Thymus (tissue), 11 donors: ENCODE measurements around the gene TMEM209. TPM values are rescaled to one million over a fixed set of nuclear protein-coding genes. Genes with fewer than 3 reads are reported as not detected.

ENCODE experiments used
- DNase-seq, 9 donors: peaks; one replicate each; pipeline ENCODE4 v3.0.0-alpha.2; 2013; ENCODE audit warnings: low spot score in 9 of 9, low read depth in 6 of 9, missing footprints in 1 of 9
- H3K27ac ChIP-seq, 2 donors: one replicate each; pipeline ENCODE4 v1.5.1; 2013; ENCODE audit warnings: control low read depth in 1 of 2, low read depth in 1 of 2, low read length in 1 of 2, mild to moderate bottlenecking in 1 of 2, moderate library complexity in 1 of 2
- H3K27me3 ChIP-seq, 2 donors: one replicate each; pipeline ENCODE4 v1.5.1; 2013; ENCODE audit warnings: low read length in 1 of 2; ENCODE audit not compliant: control insufficient read depth in 2 of 2, insufficient read depth in 1 of 2
- H3K36me3 ChIP-seq, 2 donors: one replicate each; pipeline ENCODE4 v1.5.1; 2013; ENCODE audit warnings: low read length in 1 of 2, mild to moderate bottlenecking in 1 of 2, moderate library complexity in 1 of 2; ENCODE audit not compliant: control insufficient read depth in 2 of 2, insufficient read depth in 2 of 2
- H3K4me1 ChIP-seq, 2 donors: one replicate each; pipeline ENCODE4 v1.5.1; 2013; ENCODE audit warnings: low read length in 2 of 2; ENCODE audit not compliant: control insufficient read depth in 2 of 2, insufficient read depth in 2 of 2
- H3K4me3 ChIP-seq, 2 donors: one replicate each; pipeline ENCODE4 v1.5.1; 2013; ENCODE audit warnings: low read length in 2 of 2, control low read depth in 1 of 2, mild to moderate bottlenecking in 1 of 2
- H3K9me3 ChIP-seq, 2 donors: one replicate each; pipeline ENCODE4 v1.5.1; 2013; ENCODE audit warnings: low read length in 1 of 2, mild to moderate bottlenecking in 1 of 2; ENCODE audit not compliant: control insufficient read depth in 2 of 2, insufficient read depth in 1 of 2
- WGBS: extraction: QIAGEN DNeasy Blood & Tissue Kit; methylation state at CpG from one replicate; pipeline ENCODE4 v1.1.7; 2013; 5-methylcytosine and 5-hydroxymethylcytosine counted together
- polyA plus RNA-seq: library from polyadenylated mRNA; stranded (reverse); fragments of 200-250 nt; gene quantifications from one replicate; pipeline ENCODE4 v1.2.3, GENCODE V29; 2013
- total RNA-seq: library from RNA; stranded (reverse); fragments of 120-200 nt; gene quantifications from one replicate; pipeline ENCODE4 v1.2.4, GENCODE V29; 2013
- donor health status: healthy.

TMEM209 gene
- total and polyA plus RNA-seq, 2 donors = 13.4 to 15.5 TPM

GRCh38 chr7:130139193-130139960 is 65.8 kb downstream of the TMEM209 start:
- DNase-seq = no peak
- Histone ChIP-seq H3K4me1 (peaks cover 0 to 28% of the 10 kb centered on the region in 2 donors), H3K27ac (no peak overlapping the region), H3K27me3 (peaks cover 0 to 3% of the 10 kb centered on the region in 2 donors), H3K36me3 (peaks cover 6 to 20% of the 10 kb centered on the region in 2 donors), H3K4me3 (no peak overlapping the region), H3K9me3 (no peaks in the 10 kb centered on the region)
- WGBS = 96% methylated on average over 2 of the region's 2 CpGs

GRCh38 chr7:130137207-130137606 is 68.0 kb downstream of the TMEM209 start:
- H3K9me3 ChIP-seq = no peaks in the 10 kb centered on the region
- H3K27me3 ChIP-seq = peaks cover 0 to 3% of the 10 kb centered on the region in 2 donors
- 97% methylated on average over 4 of the region's 4 CpGs for WGBS
- DNase-seq = no peak
- no peak overlapping the region for H3K4me3 ChIP-seq
- H3K4me1 ChIP-seq = peaks cover 0 to 15% of the 10 kb centered on the region in 2 donors
- H3K27ac ChIP-seq = no peak overlapping the region
- H3K36me3 ChIP-seq = peaks cover 10 to 36% of the 10 kb centered on the region in 2 donors

GRCh38 chr7:130136579-130137167 is 68.5 kb downstream of the TMEM209 start:
- peaks cover 13 to 40% of the 10 kb centered on the region in 2 donors for H3K36me3 ChIP-seq

GRCh38 chr7:130135208-130136205 is 69.7 kb downstream of the TMEM209 start:
- H3K27me3 ChIP-seq = no peaks in the 10 kb centered on the region
- 97% methylated on average over 10 of the region's 10 CpGs for WGBS
- H3K36me3 ChIP-seq = peaks cover 20 to 52% of the 10 kb centered on the region in 2 donors
- no peak for DNase-seq
- no peak overlapping the region for H3K27ac ChIP-seq
- no peaks in the 10 kb centered on the region for H3K4me1 ChIP-seq
- no peak overlapping the region for H3K4me3 ChIP-seq
- H3K9me3 ChIP-seq = no peaks in the 10 kb centered on the region

More at GRCh38 chr7:130136579-130137167, 68.5 kb downstream of the TMEM209 start:
- WGBS = 99% methylated on average over 1 of the region's 1 CpG
- Histone ChIP-seq H3K9me3 (no peaks in the 10 kb centered on the region), H3K4me1 (peaks cover 0 to 10% of the 10 kb centered on the region in 2 donors), H3K4me3 (no peak overlapping the region), H3K27ac (no peak overlapping the region), H3K27me3 (no peaks in the 10 kb centered on the region)
- no peak for DNase-seq

GRCh38 chr7:130134726-130135125 is 70.5 kb downstream of the TMEM209 start:
- Histone ChIP-seq H3K27ac (no peak overlapping the region), H3K36me3 (peaks cover 24 to 55% of the 10 kb centered on the region in 2 donors), H3K4me1 (no peaks in the 10 kb centered on the region), H3K4me3 (no peak overlapping the region), H3K9me3 (no peaks in the 10 kb centered on the region), H3K27me3 (no peaks in the 10 kb centered on the region)
- no peak for DNase-seq
- 99% methylated on average over 7 of the region's 7 CpGs for WGBS

GRCh38 chr7:130134106-130134636 is 71.0 kb downstream of the TMEM209 start:
- H3K4me3 ChIP-seq = no peak overlapping the region
- no peaks in the 10 kb centered on the region for H3K4me1 ChIP-seq
- 97% methylated on average over 4 of the region's 4 CpGs for WGBS
- H3K27me3 ChIP-seq = no peaks in the 10 kb centered on the region
- H3K27ac ChIP-seq = no peak overlapping the region
- DNase-seq = no peak
- no peaks in the 10 kb centered on the region for H3K9me3 ChIP-seq
- H3K36me3 ChIP-seq = peaks cover 25 to 61% of the 10 kb centered on the region in 2 donors

GRCh38 chr7:130133029-130133782 is 72.0 kb downstream of the TMEM209 start:
- H3K4me3 ChIP-seq = no peak overlapping the region
- 98% methylated on average over 7 of the region's 7 CpGs for WGBS
- H3K36me3 ChIP-seq = peaks cover 29 to 65% of the 10 kb centered on the region in 2 donors
- no peaks in the 10 kb centered on the region for H3K9me3 ChIP-seq
- no peak overlapping the region for H3K27ac ChIP-seq
- no peaks in the 10 kb centered on the region for H3K4me1 ChIP-seq
- no peaks in the 10 kb centered on the region for H3K27me3 ChIP-seq
- DNase-seq = no peak
